Measurements from ENCODE around the gene CHMP2A.

- TF ChIP-seq POLR2A (IDR thresholded peaks at IDR 0.05) (no peak), CTCF (IDR thresholded peaks at IDR 0.05) (no peak), EP300 (IDR thresholded peaks at IDR 0.05) (no peak)
Observed at GRCh38 chr19:58560007-58560887, 5.3 kb upstream of the CHMP2A start.
